AG04449 (cell line): ENCODE data around the gene GPR108.

Experiments used
- CTCF ChIA-PET: fragments of 350-600 bp; formaldehyde crosslinking; extraction: SDS; loops from one replicate; lab custom pipeline; 2021; ENCODE audit warnings: antibody characterized with exemption; lab: Yijun Ruan, JAX
- POLR2A ChIA-PET: fragments of 400-600, 350-600 bp; formaldehyde crosslinking; extraction: SDS; loops from one replicate; lab custom pipeline; 2020; ENCODE audit warnings: antibody characterized with exemption, inconsistent platforms; lab: Yijun Ruan, JAX
- DNase-seq: peaks from one replicate; pipeline ENCODE4 v3.0.0-alpha.2; 2010; ENCODE audit warnings: low read depth, low spot score
- H3K4me3 ChIP-seq: 2 replicates; pipeline ENCODE4 v1.5.1; 2011; ENCODE audit warnings: low read depth, mild to moderate bottlenecking, control low read depth, low read length
- TF ChIP-seq, protein P1 (sequence below): IDR thresholded peaks from one replicate; pipeline ENCODE4 v1.5.1; 2011; ENCODE audit warnings: mild to moderate bottlenecking, moderate library complexity, low read length, control low read depth, inconsistent platforms; ENCODE audit not compliant: insufficient read depth; ENCODE audit errors: missing control alignments

Gene GPR108

GRCh38 chr19:6707658-6708018, 29.7 kb downstream of the GPR108 start:
- DNase-seq, result no peak
- TF ChIP-seq, protein P1, sequence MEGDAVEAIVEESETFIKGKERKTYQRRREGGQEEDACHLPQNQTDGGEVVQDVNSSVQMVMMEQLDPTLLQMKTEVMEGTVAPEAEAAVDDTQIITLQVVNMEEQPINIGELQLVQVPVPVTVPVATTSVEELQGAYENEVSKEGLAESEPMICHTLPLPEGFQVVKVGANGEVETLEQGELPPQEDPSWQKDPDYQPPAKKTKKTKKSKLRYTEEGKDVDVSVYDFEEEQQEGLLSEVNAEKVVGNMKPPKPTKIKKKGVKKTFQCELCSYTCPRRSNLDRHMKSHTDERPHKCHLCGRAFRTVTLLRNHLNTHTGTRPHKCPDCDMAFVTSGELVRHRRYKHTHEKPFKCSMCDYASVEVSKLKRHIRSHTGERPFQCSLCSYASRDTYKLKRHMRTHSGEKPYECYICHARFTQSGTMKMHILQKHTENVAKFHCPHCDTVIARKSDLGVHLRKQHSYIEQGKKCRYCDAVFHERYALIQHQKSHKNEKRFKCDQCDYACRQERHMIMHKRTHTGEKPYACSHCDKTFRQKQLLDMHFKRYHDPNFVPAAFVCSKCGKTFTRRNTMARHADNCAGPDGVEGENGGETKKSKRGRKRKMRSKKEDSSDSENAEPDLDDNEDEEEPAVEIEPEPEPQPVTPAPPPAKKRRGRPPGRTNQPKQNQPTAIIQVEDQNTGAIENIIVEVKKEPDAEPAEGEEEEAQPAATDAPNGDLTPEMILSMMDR, result no peak
- CTCF ChIA-PET, result no interaction called here
- POLR2A ChIA-PET, result no interaction called here
- no peak overlapping the region for H3K4me3 ChIP-seq

DNA sequence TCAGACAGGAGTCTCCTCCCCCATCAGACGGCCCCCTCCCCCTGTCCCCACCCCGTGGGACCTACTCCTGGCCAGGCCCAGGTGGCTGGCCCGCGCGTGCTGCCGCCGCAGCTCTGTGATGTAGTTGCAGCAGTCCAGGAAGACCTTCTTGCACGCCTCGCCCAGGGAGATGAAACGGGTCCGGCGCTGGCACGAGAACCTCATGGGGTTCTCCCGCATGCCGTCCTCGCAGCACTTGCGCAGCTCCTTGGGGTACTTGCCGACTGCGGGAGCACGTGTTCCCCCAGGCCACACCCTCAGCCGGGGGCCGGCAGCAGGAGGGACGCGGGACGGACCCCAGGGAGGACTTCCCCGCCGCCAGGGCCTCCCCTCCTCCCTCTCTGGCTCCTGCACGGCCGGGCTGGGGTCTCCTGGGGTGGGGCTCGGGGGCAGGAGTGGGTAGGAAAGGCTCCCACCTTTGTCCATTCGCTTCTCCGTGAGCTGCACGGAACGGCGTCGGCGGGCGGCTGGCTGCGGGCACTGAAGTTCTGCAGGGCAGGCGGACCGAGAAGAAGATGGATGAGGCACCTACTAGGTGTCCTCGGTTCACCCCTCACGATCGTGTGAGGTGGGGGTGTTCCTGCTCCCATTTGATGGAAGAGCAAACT, 30.2 kb downstream of the GPR108 start:
- H3K4me3 ChIP-seq, result no peak overlapping the region
- POLR2A ChIA-PET, result no interaction called here
- CTCF ChIA-PET, result no interaction called here
- TF ChIP-seq, protein P1, result no peak
- no peak for DNase-seq

GRCh38 chr19:6706633-6706958, 30.8 kb downstream of the GPR108 start:
- DNase-seq, result no peak
- CTCF ChIA-PET, result no interaction called here
- POLR2A ChIA-PET, result no interaction called here
- TF ChIP-seq, protein P1, result no peak
- H3K4me3 ChIP-seq, result no peak overlapping the region

GRCh38 chr19:6705931-6706632, 31.3 kb downstream of the GPR108 start:
- ChIA-PET POLR2A (no interaction called here), CTCF (no interaction called here)
- no peak overlapping the region for H3K4me3 ChIP-seq
- TF ChIP-seq, protein P1, result no peak
- DNase-seq, result no peak

DNA sequence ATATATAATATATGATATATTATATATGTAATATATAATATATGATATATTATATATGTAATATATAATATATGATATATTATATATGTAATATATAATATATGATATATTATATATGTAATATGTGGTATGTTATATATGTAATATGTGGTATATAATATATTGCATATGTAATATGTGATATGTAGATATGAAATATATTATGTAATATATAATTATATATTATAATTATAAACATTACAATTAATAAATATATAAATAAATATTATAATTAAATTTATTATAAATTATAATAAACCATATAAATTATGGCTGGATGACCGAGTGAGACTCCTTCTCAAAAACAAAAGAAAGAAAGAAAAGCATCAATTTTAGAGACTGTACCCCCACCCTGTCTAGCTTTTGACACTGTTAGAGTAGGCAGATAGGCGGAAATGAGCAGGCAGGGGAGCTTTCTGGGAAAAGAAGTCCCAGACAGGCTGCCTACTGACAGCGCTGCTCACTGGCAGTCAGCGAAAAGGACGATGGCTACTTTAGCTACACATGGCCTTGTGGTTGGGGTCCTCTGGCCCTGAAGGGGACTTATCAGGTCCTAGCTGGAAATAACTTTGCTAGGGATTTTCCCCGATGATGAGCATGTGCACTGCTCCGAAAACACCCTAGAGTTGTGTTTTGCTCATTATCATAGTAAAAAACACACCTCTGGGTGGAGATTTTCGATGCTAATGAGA, 36.6 kb downstream of the GPR108 start:
- ChIA-PET POLR2A (no interaction called here), CTCF (no interaction called here)
- TF ChIP-seq, protein P1, result no peak
- no peak for DNase-seq
- no peak overlapping the region for H3K4me3 ChIP-seq

DNA sequence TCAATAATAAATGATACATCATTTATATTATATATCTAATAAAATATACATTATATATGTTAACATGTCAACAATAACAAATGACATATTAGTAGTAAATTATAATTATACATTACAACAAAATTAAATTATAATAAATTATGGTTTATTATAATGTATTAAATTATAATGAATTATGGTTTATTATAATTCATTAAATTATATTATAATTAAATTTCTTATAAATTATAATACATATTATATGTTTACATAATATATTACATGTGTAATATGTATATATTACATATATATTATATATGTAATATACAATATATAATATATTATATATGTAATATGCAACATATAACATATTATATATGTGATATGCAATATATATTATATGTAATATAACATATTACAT, 37.4 kb downstream of the GPR108 start:
- DNase-seq, result no peak
- POLR2A ChIA-PET, result no interaction called here
- CTCF ChIA-PET, result no interaction called here

More for the DNA sequence above, 37.4 kb downstream of the GPR108 start:
- H3K4me3 ChIP-seq, result no peak overlapping the region
- TF ChIP-seq, protein P1, result no peak
